ENCODE measurements around the gene UBE2H. TPM values are rescaled to one million over a fixed set of nuclear protein-coding genes. Genes with fewer than 3 reads are reported as not detected.

Gene UBE2H
- total RNA-seq, 1 experiment from 2014 or later, result 115 TPM

GRCh38 chr7:129855234-129855673 lies 97.5 kb downstream of the UBE2H start:
- no peak for TF ChIP-seq CTCF (IDR thresholded peaks at IDR 0.05; ENCODE audit: unreplicated experiment)
- Mint-ChIP-seq H3K4me1 (ENCODE audit: low read depth, unreplicated experiment) (peaks cover 71% of the 10 kb centered on the region), H3K9me3 (ENCODE audit: low read depth, unreplicated experiment) (no peaks in the 10 kb centered on the region), H3K27me3 (ENCODE audit: unreplicated experiment) (no peaks in the 10 kb centered on the region), H3K27ac (ENCODE audit: unreplicated experiment) (no peak overlapping the region), H3K4me3 (ENCODE audit: low read depth, unreplicated experiment) (no peak overlapping the region), H3K36me3 (ENCODE audit: insufficient read depth, unreplicated experiment) (peaks cover 10% of the 10 kb centered on the region)
- CTCF ChIA-PET, result no interaction called here
- intact Hi-C loops (cut with micrococcal nuclease; ENCODE audit: unreplicated experiment), result no loop called here
- BruUV-seq (replicated peaks), result no TSS peak
- DNase-seq, result no peak

- H3K4me1 Mint-ChIP-seq (ENCODE audit: low read depth, unreplicated experiment), result peaks cover 73% of the 10 kb centered on the region
- H3K27me3 Mint-ChIP-seq (ENCODE audit: unreplicated experiment), result no peaks in the 10 kb centered on the region
- TF ChIP-seq CTCF (IDR thresholded peaks at IDR 0.05; ENCODE audit: unreplicated experiment), result no peak
- peaks cover 10% of the 10 kb centered on the region for H3K36me3 Mint-ChIP-seq (ENCODE audit: insufficient read depth, unreplicated experiment)
- CTCF ChIA-PET, result no interaction called here
- H3K27ac Mint-ChIP-seq (ENCODE audit: unreplicated experiment), result peak overlapping the region; percentile 23
- DNase-seq, result no peak
- no peaks in the 10 kb centered on the region for H3K9me3 Mint-ChIP-seq (ENCODE audit: low read depth, unreplicated experiment)
- H3K4me3 Mint-ChIP-seq (ENCODE audit: low read depth, unreplicated experiment), result peak overlapping the region; percentile 39
- no TSS peak for BruUV-seq (replicated peaks)
- intact Hi-C loops (cut with micrococcal nuclease; ENCODE audit: unreplicated experiment), result loop anchor here (5.0 kb wide), 3 partner anchors 33 to 153 kb away; no protein-coding TSS in a partner anchor
These were observed 98.4 kb downstream of the UBE2H start for GRCh38 chr7:129854401-129854800.

- Mint-ChIP-seq H3K27me3 (ENCODE audit: unreplicated experiment) (no peaks in the 10 kb centered on the region), H3K4me3 (ENCODE audit: low read depth, unreplicated experiment) (peak overlapping the region; percentile 39), H3K27ac (ENCODE audit: unreplicated experiment) (peak overlapping the region; percentile 23), H3K36me3 (ENCODE audit: insufficient read depth, unreplicated experiment) (peaks cover 10% of the 10 kb centered on the region), H3K4me1 (ENCODE audit: low read depth, unreplicated experiment) (peaks cover 66% of the 10 kb centered on the region), H3K9me3 (ENCODE audit: low read depth, unreplicated experiment) (no peaks in the 10 kb centered on the region)
- intact Hi-C loops (cut with micrococcal nuclease; ENCODE audit: unreplicated experiment), result loop anchor here (5.0 kb wide), 3 partner anchors 34 to 154 kb away; no protein-coding TSS in a partner anchor
- DNase-seq, result peak; percentile 22
- TF ChIP-seq CTCF (IDR thresholded peaks at IDR 0.05; ENCODE audit: unreplicated experiment), result no peak
- no TSS peak for BruUV-seq (replicated peaks)
- CTCF ChIA-PET, result no interaction called here
These were observed 99.0 kb downstream of the UBE2H start for GRCh38 chr7:129853661-129854268.

- Mint-ChIP-seq H3K27me3 (ENCODE audit: unreplicated experiment) (no peaks in the 10 kb centered on the region), H3K9me3 (ENCODE audit: low read depth, unreplicated experiment) (no peaks in the 10 kb centered on the region), H3K4me3 (ENCODE audit: low read depth, unreplicated experiment) (peak overlapping the region; percentile 34), H3K4me1 (ENCODE audit: low read depth, unreplicated experiment) (peaks cover 58% of the 10 kb centered on the region), H3K27ac (ENCODE audit: unreplicated experiment) (peak overlapping the region; percentile 56), H3K36me3 (ENCODE audit: insufficient read depth, unreplicated experiment) (peaks cover 10% of the 10 kb centered on the region)
- BruUV-seq (replicated peaks), result no TSS peak
- intact Hi-C loops (cut with micrococcal nuclease; ENCODE audit: unreplicated experiment), result loop anchor here (5.0 kb wide), 3 partner anchors 35 to 155 kb away; no protein-coding TSS in a partner anchor
- no peak for TF ChIP-seq CTCF (IDR thresholded peaks at IDR 0.05; ENCODE audit: unreplicated experiment)
- no peak for DNase-seq
- CTCF ChIA-PET, result interaction anchor here (0.6 to 1.0 kb wide), 4 partner anchors 13 to 161 kb away, joined by 3 to 6 read pairs (median 4); no protein-coding TSS in a partner anchor
These were observed 101.0 kb downstream of the UBE2H start for GRCh38 chr7:129851809-129852208.
